Mesothelial cell of epicardium (in vitro differentiated cells): ENCODE data around the gene DENND5A. TPM values are rescaled to one million over a fixed set of nuclear protein-coding genes. Genes with fewer than 3 reads are reported as not detected.
"Not testable (repeated sequence)": the region's sequence is repeated elsewhere in the genome, so short reads cannot be mapped to it uniquely, and the experiment has no call there.

Source experiments
- DNase-seq, 2 experiments: peaks; one replicate each; pipeline ENCODE4 v3.0.0; 2021; ENCODE audit warnings: low spot score in 2 of 2; ENCODE audit not compliant: unreplicated experiment in 2 of 2
- H3K27ac Mint-ChIP-seq: 2 replicates; pipeline ENCODE4 v1.8.0; 2021; ENCODE audit warnings: mixed read lengths
- H3K27me3 Mint-ChIP-seq: 2 replicates; pipeline ENCODE4 v1.8.0; 2021; ENCODE audit warnings: low read depth, mixed read lengths
- H3K36me3 Mint-ChIP-seq: 2 replicates; pipeline ENCODE4 v1.8.0; 2021; ENCODE audit warnings: mixed read lengths
- H3K4me1 Mint-ChIP-seq: 2 replicates; pipeline ENCODE4 v1.8.0; 2021; ENCODE audit warnings: mixed read lengths
- H3K4me3 Mint-ChIP-seq: 2 replicates; pipeline ENCODE4 v1.8.0; 2021; ENCODE audit warnings: mild to moderate bottlenecking, moderate library complexity, mixed read lengths
- H3K9me3 Mint-ChIP-seq: 2 replicates; pipeline ENCODE4 v1.8.0; 2021; ENCODE audit warnings: mixed read lengths
- total RNA-seq: library from RNA; stranded (reverse); gene quantifications from 3 replicates; pipeline ENCODE4 v1.2.1, GENCODE V29; 2021
- TF ChIP-seq, protein P1 (sequence below): fragments of 200-600 bp; sonication (generic); IDR thresholded peaks from one replicate; pipeline ENCODE4 v1.5.0; 2021; ENCODE audit warnings: antibody characterized with exemption; ENCODE audit not compliant: unreplicated experiment

Gene DENND5A
- total RNA-seq, 1 donor from 2014 or later, result 85.5 TPM

DNA sequence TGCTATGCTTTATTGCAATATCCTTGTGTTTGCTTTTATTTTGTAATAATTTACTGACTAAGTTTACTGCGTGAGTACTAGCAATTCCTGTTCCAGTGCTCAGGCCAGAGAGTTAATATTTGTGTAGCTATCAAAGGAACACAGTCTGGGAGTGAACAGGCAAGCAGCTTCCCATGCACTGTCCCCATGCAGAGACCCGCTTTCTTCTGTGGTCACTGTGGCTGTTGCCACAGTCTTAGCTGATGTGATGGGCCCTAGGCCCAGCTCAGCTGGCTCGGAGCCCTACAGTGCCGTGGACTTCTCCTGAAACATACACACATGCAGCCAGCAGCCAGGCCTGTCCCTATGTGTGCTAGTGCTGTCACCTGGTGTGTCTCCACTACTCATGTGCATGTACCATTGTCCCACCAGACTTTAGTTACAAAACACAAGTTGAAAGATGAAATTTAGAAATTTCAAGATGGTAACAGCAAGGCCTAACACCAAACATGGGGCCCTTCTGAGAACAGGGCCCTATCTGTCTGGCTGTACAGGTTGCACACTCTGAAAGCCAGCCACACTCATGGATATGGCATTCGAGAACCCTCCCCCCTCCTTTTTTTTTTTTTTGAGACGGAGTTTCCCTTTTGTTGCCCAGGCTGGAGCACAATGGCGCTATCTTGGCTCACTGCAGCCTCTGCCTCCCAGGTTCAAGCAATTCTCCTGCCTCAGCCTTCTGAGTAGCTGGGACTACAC lies 161.4 kb downstream of the DENND5A start:
- no peaks in the 10 kb centered on the region for H3K9me3 Mint-ChIP-seq
- no peak overlapping the region for H3K27ac Mint-ChIP-seq
- DNase-seq, result no peak
- peaks cover 6% of the 10 kb centered on the region for H3K4me1 Mint-ChIP-seq
- H3K4me3 Mint-ChIP-seq, result no peak overlapping the region
- TF ChIP-seq, protein P1, sequence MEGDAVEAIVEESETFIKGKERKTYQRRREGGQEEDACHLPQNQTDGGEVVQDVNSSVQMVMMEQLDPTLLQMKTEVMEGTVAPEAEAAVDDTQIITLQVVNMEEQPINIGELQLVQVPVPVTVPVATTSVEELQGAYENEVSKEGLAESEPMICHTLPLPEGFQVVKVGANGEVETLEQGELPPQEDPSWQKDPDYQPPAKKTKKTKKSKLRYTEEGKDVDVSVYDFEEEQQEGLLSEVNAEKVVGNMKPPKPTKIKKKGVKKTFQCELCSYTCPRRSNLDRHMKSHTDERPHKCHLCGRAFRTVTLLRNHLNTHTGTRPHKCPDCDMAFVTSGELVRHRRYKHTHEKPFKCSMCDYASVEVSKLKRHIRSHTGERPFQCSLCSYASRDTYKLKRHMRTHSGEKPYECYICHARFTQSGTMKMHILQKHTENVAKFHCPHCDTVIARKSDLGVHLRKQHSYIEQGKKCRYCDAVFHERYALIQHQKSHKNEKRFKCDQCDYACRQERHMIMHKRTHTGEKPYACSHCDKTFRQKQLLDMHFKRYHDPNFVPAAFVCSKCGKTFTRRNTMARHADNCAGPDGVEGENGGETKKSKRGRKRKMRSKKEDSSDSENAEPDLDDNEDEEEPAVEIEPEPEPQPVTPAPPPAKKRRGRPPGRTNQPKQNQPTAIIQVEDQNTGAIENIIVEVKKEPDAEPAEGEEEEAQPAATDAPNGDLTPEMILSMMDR, result no peak
- H3K36me3 Mint-ChIP-seq, result no peaks in the 10 kb centered on the region
- no peaks in the 10 kb centered on the region for H3K27me3 Mint-ChIP-seq

DNA sequence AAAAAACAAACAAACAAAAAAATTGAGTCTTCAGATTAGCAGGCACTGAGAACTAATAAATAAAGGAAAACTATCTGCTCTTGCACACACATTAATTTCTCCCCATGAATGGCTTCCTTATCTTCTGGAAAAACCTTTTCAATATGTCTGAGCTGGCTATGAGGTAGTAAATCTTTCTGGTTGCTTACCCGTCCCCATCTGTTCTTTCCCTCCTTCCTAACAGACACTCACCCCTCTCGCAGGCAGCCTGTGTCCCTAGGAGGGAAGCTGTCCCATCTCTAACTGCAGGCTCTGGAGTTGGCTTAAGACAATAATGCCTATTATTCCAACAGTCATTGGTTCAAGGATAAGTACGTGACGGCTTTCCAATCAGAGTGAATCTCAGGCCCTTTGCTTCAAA lies 165.5 kb downstream of the DENND5A start:
- no peaks in the 10 kb centered on the region for H3K9me3 Mint-ChIP-seq
- H3K27me3 Mint-ChIP-seq, result peaks cover 2% of the 10 kb centered on the region
- TF ChIP-seq, protein P1, result no peak
- H3K36me3 Mint-ChIP-seq, result peaks cover 2% of the 10 kb centered on the region
- H3K4me1 Mint-ChIP-seq, result peaks cover 3% of the 10 kb centered on the region
- H3K27ac Mint-ChIP-seq, result no peak overlapping the region
- DNase-seq, result no peak
- H3K4me3 Mint-ChIP-seq, result no peak overlapping the region

DNA sequence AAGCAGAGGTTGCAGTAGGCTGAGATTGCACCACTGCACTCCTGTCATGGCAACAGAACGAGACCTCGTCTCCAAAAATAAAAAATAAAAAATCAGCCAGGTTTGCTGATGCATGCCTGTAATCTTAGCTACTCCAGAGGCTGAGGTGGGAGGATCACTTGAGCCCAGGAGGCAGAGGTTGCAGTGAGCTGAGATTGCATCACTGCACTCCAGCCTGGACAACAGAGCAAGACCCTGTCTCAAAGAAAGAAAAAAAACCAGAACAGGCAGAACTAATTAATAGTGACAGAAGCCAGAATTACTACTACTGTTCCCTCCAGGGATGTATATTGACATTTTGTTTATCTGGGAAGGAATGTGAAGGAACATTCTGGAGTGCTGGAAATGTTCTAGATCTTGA lies 166.7 kb downstream of the DENND5A start:
- not testable (repeated sequence) for H3K27ac Mint-ChIP-seq, H3K9me3 Mint-ChIP-seq, DNase-seq, H3K4me3 Mint-ChIP-seq, H3K36me3 Mint-ChIP-seq, H3K4me1 Mint-ChIP-seq
- peaks cover 10% of the 10 kb centered on the region for H3K27me3 Mint-ChIP-seq

DNA sequence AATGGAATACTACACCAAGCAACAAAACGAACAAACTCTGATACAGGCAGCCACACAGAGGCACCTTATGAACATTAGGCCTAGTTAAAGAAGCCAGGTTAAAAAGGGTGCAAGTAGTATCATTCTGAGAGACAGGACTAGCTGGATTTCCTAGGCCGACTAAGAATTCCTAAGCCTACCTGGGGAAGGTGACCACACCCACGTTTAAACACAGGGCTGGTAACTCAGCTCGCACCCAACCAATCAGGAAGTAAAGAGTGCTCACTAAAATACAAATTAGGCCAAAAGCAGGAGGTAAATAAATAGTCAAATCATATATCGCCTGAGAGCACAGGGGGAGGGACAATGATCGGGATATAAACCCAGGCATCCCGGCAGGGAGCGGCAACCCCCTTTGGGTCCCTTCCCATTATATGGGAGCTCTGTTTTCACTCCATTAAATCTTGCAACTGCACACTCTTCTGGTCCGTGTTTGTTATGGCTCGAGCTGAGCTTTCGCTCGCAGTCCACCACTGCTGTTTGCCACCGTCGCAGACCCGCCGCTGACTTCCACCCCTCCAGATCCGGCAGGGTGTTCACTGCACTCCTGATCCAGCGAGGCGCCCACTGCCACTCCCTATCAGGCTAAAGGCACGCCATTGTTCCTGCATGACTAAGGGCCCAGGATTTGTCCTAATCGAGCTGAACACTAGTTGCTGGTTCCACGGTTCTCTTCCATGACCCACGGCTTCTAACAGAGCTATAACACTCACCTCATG lies 167.8 kb downstream of the DENND5A start:
- H3K4me1 Mint-ChIP-seq, H3K4me3 Mint-ChIP-seq, H3K9me3 Mint-ChIP-seq, H3K36me3 Mint-ChIP-seq, DNase-seq, H3K27ac Mint-ChIP-seq: not testable (repeated sequence)
- H3K27me3 Mint-ChIP-seq, result peaks cover 21% of the 10 kb centered on the region

DNA sequence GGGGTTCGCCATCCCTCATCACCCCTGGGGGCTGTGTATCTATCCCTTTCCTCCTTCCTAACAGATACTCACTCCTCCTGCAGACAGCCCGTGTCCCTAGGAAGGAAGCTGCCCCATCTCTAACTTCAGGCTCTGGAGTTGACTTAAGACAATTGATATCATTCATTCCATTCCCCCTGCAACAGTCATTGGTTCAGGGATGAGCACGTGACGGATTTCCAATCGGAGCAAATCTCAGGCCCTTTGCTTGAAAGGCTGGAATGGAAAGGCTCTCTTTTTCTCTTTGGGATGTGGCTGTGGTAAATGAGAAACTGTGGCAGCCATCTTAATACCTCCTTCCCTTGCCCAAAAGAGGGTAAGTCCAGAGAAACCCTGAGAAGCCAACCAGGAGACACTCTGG lies 168.7 kb downstream of the DENND5A start:
- Mint-ChIP-seq H3K27ac (no peak overlapping the region), H3K9me3 (no peaks in the 10 kb centered on the region), H3K4me1 (peaks cover 4% of the 10 kb centered on the region), H3K4me3 (no peak overlapping the region), H3K27me3 (peaks cover 28% of the 10 kb centered on the region), H3K36me3 (peaks cover 2% of the 10 kb centered on the region)
- no peak for DNase-seq
- TF ChIP-seq, protein P1, result no peak

DNA sequence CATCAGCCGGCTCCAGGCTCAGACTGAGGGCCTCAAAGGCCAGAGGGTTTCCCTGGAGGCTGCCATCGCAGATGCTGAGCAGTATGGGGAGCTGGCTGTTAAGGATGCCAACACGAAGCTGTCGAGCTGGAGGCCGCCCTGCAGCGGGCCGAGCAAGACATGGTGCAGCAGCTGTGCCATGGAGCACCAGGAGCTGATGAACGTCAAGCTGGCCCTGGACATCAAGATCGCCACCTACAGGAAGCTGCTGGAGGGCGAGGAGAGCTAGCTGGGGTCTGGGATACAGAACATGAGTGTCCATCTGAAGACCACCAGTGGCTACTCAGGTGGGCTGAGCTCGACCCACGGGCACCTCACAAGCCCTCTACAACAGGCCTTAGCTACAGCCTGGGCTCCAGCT lies 169.7 kb downstream of the DENND5A start:
- Mint-ChIP-seq H3K4me1 (peaks cover 4% of the 10 kb centered on the region), H3K9me3 (no peaks in the 10 kb centered on the region), H3K27ac (no peak overlapping the region), H3K36me3 (peaks cover 2% of the 10 kb centered on the region), H3K4me3 (no peak overlapping the region), H3K27me3 (peaks cover 33% of the 10 kb centered on the region)
- no peak for DNase-seq
- TF ChIP-seq, protein P1, result no peak
